IPS-15b (cell line): ENCODE data around the gene NCF2.

ENCODE experiments used
- H3K27me3 ChIP-seq: one replicate; pipeline ENCODE4 v1.6.1; 2013; ENCODE audit warnings: low read length; ENCODE audit not compliant: control insufficient read depth, insufficient read depth
- H3K36me3 ChIP-seq: one replicate; pipeline ENCODE4 v1.6.1; 2013; ENCODE audit warnings: low read length; ENCODE audit not compliant: control insufficient read depth, insufficient read depth
- H3K4me1 ChIP-seq: one replicate; pipeline ENCODE4 v1.6.1; 2013; ENCODE audit warnings: mild to moderate bottlenecking, low read length; ENCODE audit not compliant: control insufficient read depth, insufficient read depth
- H3K4me3 ChIP-seq: one replicate; pipeline ENCODE4 v1.5.1; 2013; ENCODE audit warnings: low read depth, low read length
- H3K9ac ChIP-seq: one replicate; pipeline ENCODE4 v1.6.1; 2013; ENCODE audit warnings: low read depth, mild to moderate bottlenecking, low read length
- H3K9me3 ChIP-seq: one replicate; pipeline ENCODE4 v1.6.1; 2013; ENCODE audit warnings: mild to moderate bottlenecking, low read length; ENCODE audit not compliant: control insufficient read depth, insufficient read depth

Gene NCF2

DNA sequence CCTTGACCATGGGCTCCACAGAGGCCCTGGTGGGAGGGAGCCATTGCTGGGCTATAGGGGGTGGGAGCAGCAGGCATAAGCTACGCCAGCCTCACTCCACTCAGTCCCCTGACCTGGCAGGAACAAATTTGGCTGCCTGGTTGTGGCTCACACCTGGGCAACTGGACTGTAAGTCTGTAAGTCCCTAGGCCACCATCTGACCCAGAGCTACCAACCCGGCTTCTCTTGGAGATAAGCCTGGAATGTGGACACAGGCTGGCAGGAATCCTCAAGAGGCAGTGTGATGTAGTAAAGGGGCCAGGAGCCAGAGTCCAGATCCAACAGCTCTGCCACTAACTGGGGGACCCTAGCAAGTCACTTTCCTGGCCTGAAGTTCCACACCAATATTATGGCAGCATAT, 11.4 kb downstream of the NCF2 start:
- Histone ChIP-seq H3K9ac (no peak overlapping the region), H3K4me3 (no peak overlapping the region), H3K36me3 (no peaks in the 10 kb centered on the region), H3K9me3 (no peaks in the 10 kb centered on the region), H3K4me1 (peaks cover 4% of the 10 kb centered on the region), H3K27me3 (no peaks in the 10 kb centered on the region)

- no peaks in the 10 kb centered on the region for H3K9me3 ChIP-seq
- no peak overlapping the region for H3K9ac ChIP-seq
- H3K36me3 ChIP-seq = no peaks in the 10 kb centered on the region
- H3K4me1 ChIP-seq = peaks cover 4% of the 10 kb centered on the region
- no peaks in the 10 kb centered on the region for H3K27me3 ChIP-seq
- no peak overlapping the region for H3K4me3 ChIP-seq
Measured at GRCh38 chr1:183577897-183578465, 12.3 kb downstream of the NCF2 start.

GRCh38 chr1:183576537-183576936, 13.7 kb downstream of the NCF2 start:
- no peaks in the 10 kb centered on the region for H3K9me3 ChIP-seq

GRCh38 chr1:183575606-183576005, 14.7 kb downstream of the NCF2 start:
- H3K9me3 ChIP-seq = no peaks in the 10 kb centered on the region
- H3K4me3 ChIP-seq = no peak overlapping the region
- H3K4me1 ChIP-seq = peaks cover 4% of the 10 kb centered on the region
- H3K27me3 ChIP-seq = no peaks in the 10 kb centered on the region
- H3K9ac ChIP-seq = no peak overlapping the region
- H3K36me3 ChIP-seq = no peaks in the 10 kb centered on the region

More at GRCh38 chr1:183576537-183576936, 13.7 kb downstream of the NCF2 start:
- Histone ChIP-seq H3K36me3 (no peaks in the 10 kb centered on the region), H3K9ac (no peak overlapping the region), H3K4me3 (no peak overlapping the region), H3K27me3 (no peaks in the 10 kb centered on the region), H3K4me1 (peaks cover 4% of the 10 kb centered on the region)

- no peak overlapping the region for H3K4me3 ChIP-seq
- no peak overlapping the region for H3K9ac ChIP-seq
- no peaks in the 10 kb centered on the region for H3K9me3 ChIP-seq
- no peaks in the 10 kb centered on the region for H3K4me1 ChIP-seq
- no peaks in the 10 kb centered on the region for H3K27me3 ChIP-seq
- H3K36me3 ChIP-seq = no peaks in the 10 kb centered on the region
Measured at GRCh38 chr1:183572721-183573120, 17.5 kb downstream of the NCF2 start.

GRCh38 chr1:183571678-183572268, 18.5 kb downstream of the NCF2 start:
- no peaks in the 10 kb centered on the region for H3K9me3 ChIP-seq
- no peaks in the 10 kb centered on the region for H3K4me1 ChIP-seq
- no peaks in the 10 kb centered on the region for H3K36me3 ChIP-seq
- H3K4me3 ChIP-seq = no peak overlapping the region
- H3K9ac ChIP-seq = no peak overlapping the region
- no peaks in the 10 kb centered on the region for H3K27me3 ChIP-seq

DNA sequence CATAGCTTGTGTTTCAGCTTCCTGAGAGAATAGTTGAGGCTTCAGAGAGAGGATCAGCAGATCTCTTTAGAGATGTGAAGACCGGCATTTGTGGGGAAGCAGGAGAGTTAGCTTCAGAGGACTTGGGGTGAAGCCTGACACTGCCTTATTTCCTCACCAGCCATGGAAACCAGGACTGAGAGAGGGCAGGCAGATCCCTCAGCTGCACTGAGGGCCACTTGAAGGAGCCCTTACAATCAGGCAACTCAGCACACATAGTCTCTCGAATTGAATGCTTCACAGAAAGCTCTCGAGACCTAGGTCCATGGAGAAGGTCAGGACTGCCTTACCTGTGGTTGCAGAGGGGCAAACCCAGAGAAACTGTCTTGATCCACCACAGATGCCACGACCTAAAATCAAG, 19.8 kb downstream of the NCF2 start:
- Histone ChIP-seq H3K4me3 (no peak overlapping the region), H3K4me1 (no peaks in the 10 kb centered on the region), H3K9ac (no peak overlapping the region), H3K36me3 (no peaks in the 10 kb centered on the region), H3K9me3 (no peaks in the 10 kb centered on the region), H3K27me3 (no peaks in the 10 kb centered on the region)

- H3K27me3 ChIP-seq = no peaks in the 10 kb centered on the region
Measured at GRCh38 chr1:183569801-183570200, 20.5 kb downstream of the NCF2 start.

GRCh38 chr1:183569141-183569540, 21.1 kb downstream of the NCF2 start:
- no peaks in the 10 kb centered on the region for H3K4me1 ChIP-seq
- H3K9me3 ChIP-seq = no peaks in the 10 kb centered on the region
- H3K27me3 ChIP-seq = no peaks in the 10 kb centered on the region
- H3K4me3 ChIP-seq = no peak overlapping the region
- H3K36me3 ChIP-seq = no peaks in the 10 kb centered on the region
- no peak overlapping the region for H3K9ac ChIP-seq

More at GRCh38 chr1:183569801-183570200, 20.5 kb downstream of the NCF2 start:
- Histone ChIP-seq H3K9me3 (no peaks in the 10 kb centered on the region), H3K4me3 (no peak overlapping the region), H3K4me1 (no peaks in the 10 kb centered on the region), H3K9ac (no peak overlapping the region), H3K36me3 (no peaks in the 10 kb centered on the region)

- H3K9me3 ChIP-seq = no peaks in the 10 kb centered on the region
- no peaks in the 10 kb centered on the region for H3K36me3 ChIP-seq
- no peaks in the 10 kb centered on the region for H3K27me3 ChIP-seq
- H3K4me3 ChIP-seq = no peak overlapping the region
- H3K4me1 ChIP-seq = no peaks in the 10 kb centered on the region
- no peak overlapping the region for H3K9ac ChIP-seq
Measured at GRCh38 chr1:183568176-183569021, 21.9 kb downstream of the NCF2 start.

DNA sequence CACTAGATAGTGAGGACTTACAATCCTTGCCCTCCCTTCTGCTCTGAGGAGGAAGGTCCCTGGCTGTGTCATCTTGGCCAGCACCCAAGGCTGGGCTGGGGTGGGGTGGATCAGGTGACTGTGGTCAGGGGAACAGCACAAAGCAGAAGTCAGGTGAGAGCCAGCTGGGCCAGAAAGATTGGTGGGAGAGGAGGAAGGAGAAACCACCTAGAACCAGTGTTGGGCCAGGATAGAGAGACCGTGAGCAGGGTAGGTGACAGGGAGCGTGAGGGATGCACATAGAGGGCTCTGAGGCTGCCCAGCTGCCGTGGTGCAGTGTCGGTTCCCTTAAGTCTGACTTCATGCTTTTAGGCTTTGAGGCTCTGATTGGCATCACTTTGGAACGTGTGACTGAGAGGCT, 22.7 kb downstream of the NCF2 start:
- H3K4me3 ChIP-seq = no peak overlapping the region
- no peaks in the 10 kb centered on the region for H3K36me3 ChIP-seq
- H3K4me1 ChIP-seq = no peaks in the 10 kb centered on the region
- no peaks in the 10 kb centered on the region for H3K9me3 ChIP-seq
- no peak overlapping the region for H3K9ac ChIP-seq
- H3K27me3 ChIP-seq = no peaks in the 10 kb centered on the region

DNA sequence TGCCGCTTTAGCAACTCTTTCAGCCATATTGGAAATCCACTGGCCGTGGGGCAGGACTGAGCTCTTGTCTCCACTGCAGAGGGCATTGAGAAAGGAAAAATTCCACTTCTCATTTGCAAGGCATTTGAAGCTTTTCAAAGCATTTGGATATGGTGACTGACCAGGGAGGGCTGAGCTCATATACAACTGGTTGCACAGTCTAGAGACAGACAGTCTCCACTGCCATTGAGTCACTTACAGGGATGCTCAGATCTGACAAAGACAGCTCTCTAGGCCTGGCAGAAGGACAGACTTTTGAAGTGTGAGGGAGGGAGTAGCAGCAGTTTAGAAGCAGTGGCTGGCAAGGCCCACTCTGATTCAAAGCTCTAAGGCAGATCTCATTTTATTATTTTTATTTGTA, 24.2 kb downstream of the NCF2 start:
- H3K27me3 ChIP-seq = no peaks in the 10 kb centered on the region
- no peaks in the 10 kb centered on the region for H3K36me3 ChIP-seq
- no peak overlapping the region for H3K9ac ChIP-seq
- H3K4me3 ChIP-seq = no peak overlapping the region
- H3K9me3 ChIP-seq = no peaks in the 10 kb centered on the region
- no peaks in the 10 kb centered on the region for H3K4me1 ChIP-seq
